ENCODE measurements around the gene GRK2.

DNA sequence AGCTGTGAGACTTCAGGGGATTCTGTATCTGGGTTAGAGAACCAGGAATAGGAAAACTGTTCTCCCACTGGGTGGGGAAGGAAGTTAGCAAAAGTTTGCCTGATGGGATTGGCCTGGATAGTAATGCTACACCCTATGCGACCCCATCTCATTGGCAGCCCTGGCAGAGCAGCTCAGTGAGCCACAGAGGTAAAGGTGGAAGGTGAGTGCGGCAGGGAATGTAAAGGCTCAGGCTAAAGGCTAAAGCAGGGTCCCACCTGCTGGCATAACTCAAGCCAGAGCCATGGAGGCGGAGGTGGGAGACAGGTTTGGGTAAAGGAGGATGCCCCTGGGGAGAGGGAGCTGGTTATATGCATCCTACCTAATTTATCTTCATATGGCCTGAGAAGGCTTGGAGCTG, 55.8 kb downstream of the GRK2 start:
- TF ChIP-seq EZH2 (IDR thresholded peaks at IDR 0.05): no peak
- TF ChIP-seq, protein P1, sequence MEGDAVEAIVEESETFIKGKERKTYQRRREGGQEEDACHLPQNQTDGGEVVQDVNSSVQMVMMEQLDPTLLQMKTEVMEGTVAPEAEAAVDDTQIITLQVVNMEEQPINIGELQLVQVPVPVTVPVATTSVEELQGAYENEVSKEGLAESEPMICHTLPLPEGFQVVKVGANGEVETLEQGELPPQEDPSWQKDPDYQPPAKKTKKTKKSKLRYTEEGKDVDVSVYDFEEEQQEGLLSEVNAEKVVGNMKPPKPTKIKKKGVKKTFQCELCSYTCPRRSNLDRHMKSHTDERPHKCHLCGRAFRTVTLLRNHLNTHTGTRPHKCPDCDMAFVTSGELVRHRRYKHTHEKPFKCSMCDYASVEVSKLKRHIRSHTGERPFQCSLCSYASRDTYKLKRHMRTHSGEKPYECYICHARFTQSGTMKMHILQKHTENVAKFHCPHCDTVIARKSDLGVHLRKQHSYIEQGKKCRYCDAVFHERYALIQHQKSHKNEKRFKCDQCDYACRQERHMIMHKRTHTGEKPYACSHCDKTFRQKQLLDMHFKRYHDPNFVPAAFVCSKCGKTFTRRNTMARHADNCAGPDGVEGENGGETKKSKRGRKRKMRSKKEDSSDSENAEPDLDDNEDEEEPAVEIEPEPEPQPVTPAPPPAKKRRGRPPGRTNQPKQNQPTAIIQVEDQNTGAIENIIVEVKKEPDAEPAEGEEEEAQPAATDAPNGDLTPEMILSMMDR (IDR thresholded peaks at IDR 0.05): no peak
- TF ChIP-seq EZH2phosphoT487 (IDR thresholded peaks at IDR 0.05): no peak

Data from neural progenitor cell (in vitro differentiated cells).